GM18909 (cell line): ENCODE measurements around the gene ABHD17A.

Experiments
- ATAC-seq: cut with Tn5 transposase; IDR thresholded peaks from one replicate; pipeline ENCODE4 v1.9.1; 2021; ENCODE audit warnings: mild to moderate bottlenecking; ENCODE audit not compliant: unreplicated experiment, poor library complexity

The ABHD17A gene

DNA sequence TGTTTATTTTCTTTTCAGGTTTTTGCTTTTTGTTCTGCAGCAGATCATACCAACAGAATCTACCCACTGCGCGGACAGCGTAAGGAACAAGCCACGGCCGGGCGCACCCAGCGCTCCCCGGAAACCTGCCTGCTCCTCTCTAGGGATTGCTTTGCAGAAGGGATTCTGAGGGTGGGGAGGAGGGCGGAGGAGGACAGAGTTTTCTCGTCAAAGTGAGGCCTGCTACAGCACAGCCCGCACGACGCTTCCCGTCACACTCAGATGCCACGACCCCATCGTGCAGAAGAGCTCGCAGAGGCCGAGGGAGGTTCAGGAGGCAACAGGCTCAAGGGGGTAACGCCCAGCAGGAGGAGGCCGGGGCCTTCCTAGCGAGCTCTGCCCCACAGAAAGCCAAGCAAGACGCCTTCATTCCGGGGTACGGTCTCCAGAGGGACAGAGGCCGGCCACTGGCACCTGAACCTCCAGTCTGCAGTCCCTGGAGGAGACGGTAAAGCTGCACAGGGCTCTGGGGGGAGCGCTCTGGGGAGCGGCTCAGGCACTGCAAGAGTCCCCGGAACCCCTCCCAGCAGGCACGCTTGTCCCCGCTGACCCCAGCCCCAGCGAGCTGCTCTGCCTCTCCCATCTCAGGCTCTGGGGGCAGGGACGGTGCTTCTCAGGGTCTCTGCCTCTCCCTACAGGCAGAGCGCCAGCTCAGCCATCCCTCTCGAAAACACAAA, 43.9 kb downstream of the ABHD17A start:
- no peak for ATAC-seq

- no peak for ATAC-seq
Observed at GRCh38 chr19:1840541-1841115, 44.7 kb downstream of the ABHD17A start.

- no peak for ATAC-seq
Observed at GRCh38 chr19:1839658-1840540, 45.4 kb downstream of the ABHD17A start.

DNA sequence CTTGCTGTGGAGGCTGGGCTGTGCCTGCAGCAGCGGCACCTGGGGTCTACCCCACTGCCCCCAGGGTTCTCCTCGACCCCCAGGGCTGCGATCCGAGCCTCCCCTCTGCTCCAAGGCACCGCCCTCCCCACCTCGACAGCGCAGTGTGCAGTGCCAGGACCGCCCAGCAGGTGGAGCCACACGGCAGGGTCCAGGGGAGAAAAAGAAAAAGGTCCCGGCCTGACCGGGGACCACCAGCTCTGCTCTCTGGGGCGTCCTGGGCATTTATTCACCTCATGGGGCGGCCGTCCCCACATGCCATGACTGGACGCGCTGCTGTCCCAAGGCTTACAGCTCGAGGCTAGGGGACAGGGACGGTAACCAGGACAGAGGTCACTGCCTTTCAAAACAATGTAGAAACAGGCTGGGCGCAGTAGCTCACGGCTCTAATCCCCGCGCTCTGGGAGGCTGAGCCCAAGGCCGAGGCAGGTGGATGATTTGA, 47.6 kb downstream of the ABHD17A start:
- no peak for ATAC-seq

- no peak for ATAC-seq
Observed at GRCh38 chr19:1837222-1837565, 48.1 kb downstream of the ABHD17A start.

DNA sequence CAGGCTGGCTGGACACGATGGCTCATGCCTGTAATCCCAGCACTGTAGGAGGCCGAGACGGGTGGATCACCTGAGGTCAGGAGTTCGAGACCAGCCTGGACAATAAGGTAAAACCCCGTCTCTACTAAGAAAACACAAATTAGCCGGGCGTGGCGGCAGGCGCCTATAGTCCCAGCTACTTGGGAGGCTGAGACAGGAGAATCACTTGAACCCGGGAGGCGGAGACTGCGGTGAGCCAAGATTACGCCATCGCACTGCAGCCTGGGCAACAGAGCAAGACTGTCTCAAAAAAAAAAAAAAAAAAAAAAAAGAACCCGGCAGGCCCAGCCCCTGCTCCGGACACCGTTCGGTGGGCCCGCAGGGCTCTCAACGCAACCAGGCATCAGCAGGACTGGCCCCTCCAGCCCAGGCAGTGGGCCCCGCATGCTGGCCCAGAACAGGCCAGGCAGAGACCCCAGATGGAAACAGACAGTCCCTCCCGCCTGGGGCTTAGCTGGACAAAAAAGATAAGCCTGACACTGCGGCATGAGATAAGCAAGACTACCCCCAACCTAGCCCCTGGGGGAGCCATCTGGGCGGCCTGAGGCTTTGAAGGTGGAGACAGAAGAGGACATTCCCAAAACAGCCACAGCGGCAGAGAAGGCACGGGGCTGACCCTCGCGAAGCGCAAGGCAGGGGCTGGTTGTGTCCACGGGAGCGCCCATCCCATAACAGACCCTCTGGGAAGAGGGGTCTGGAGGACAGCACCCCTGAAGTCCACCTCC, 48.7 kb downstream of the ABHD17A start:
- no peak for ATAC-seq

DNA sequence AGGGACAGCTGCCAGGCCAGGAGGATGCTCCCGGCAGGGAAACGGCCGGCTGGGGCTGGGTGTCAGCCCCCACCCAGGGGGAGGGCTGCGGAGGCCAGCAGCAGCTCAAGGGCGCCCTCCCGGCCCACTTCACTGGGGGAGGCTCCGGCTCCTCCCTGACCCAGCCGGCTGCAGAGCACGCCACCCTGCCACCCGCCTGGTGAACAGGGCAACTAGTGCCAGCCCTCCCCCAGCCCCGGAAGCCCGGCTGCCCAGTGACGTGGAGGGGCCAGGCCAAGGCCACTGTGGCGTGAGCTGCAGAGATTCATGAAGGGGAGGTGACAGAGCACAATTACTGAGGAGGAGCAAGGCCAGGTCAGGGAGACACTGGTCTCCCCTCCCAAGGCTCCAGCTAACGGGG, 51.8 kb downstream of the ABHD17A start:
- no peak for ATAC-seq

- ATAC-seq: no peak
Observed at GRCh38 chr19:1832046-1832663, 53.1 kb downstream of the ABHD17A start.

GRCh38 chr19:1830978-1831377, 54.3 kb downstream of the ABHD17A start:
- ATAC-seq: no peak

GRCh38 chr19:1830568-1830967, 54.7 kb downstream of the ABHD17A start:
- no peak for ATAC-seq

DNA sequence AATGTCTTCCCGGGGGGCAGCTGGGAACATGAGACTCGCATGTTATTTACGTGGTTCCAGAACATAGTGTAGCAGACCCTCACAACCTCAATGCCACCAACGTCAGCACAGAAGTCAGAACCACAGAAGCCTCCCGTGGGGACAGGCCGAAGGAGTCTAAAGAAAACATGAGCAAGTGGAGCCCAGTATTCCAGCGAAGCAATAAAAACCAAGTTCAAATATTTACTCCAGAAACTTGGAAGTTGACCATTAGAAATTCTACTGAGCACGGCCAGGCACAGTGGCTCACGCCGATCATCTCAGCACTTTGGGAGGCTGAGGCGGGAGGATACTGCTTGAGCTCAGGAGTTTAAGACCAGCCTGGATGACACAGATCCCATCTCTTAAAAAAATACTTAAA, 55.3 kb downstream of the ABHD17A start:
- no peak for ATAC-seq

GRCh38 chr19:1828279-1829238, 56.7 kb downstream of the ABHD17A start:
- ATAC-seq: no peak

GRCh38 chr19:1827566-1828278, 57.6 kb downstream of the ABHD17A start:
- ATAC-seq: no peak
